CD4-positive, alpha-beta T cell (primary cell): Measurements from ENCODE around the gene ARHGEF19. TPM values are rescaled to one million over a fixed set of nuclear protein-coding genes. Genes with fewer than 3 reads are reported as not detected.

Source experiments
- ATAC-seq: fragments of 200-7000 bp; cut with Tn5 transposase; one replicate; pipeline ENCODE4 v1.10.0; 2022; ENCODE audit warnings: mild to moderate bottlenecking; ENCODE audit not compliant: poor library complexity
- CTCF ChIA-PET: fragments of 350-600 bp; sonication (Branson Sonifier 250); formaldehyde crosslinking; loops from one replicate; lab custom pipeline; 2021; ENCODE audit warnings: antibody characterized with exemption, inconsistent platforms; lab: Charles Lee
- POLR2A ChIA-PET: fragments of 350-600 bp; sonication (Branson Sonifier 250); formaldehyde crosslinking; loops from one replicate; lab custom pipeline; 2021; ENCODE audit warnings: antibody characterized with exemption, inconsistent platforms; lab: Charles Lee
- DNase-seq, 14 experiments: peaks; one replicate each; pipeline ENCODE4 v3.0.0-alpha.2; 2013 to 2020; ENCODE audit warnings: mixed read lengths in 2 of 14
- H3K27ac ChIP-seq, 2 donors: one replicate each; pipeline versions ENCODE4 v1.5.1 to v1.7.0; 2013; ENCODE audit warnings: low read length in 2 of 2, low read depth in 1 of 2, mild to moderate bottlenecking in 1 of 2
- H3K27me3 ChIP-seq, 2 experiments: 1 replicate in 1 of 2; 2 replicates in 1 of 2; pipeline versions ENCODE4 v1.6.1 to v1.7.0; 2013; ENCODE audit warnings: low read length in 2 of 2, control low read depth in 1 of 2, mild to moderate bottlenecking in 1 of 2, moderate library complexity in 1 of 2; ENCODE audit not compliant: insufficient read depth in 2 of 2, control insufficient read depth in 1 of 2
- H3K36me3 ChIP-seq: one replicate; pipeline ENCODE4 v1.6.1; 2013; ENCODE audit warnings: low read length, control low read depth; ENCODE audit not compliant: insufficient read depth
- H3K4me1 ChIP-seq: one replicate; pipeline ENCODE4 v1.6.1; 2013; ENCODE audit warnings: low read length, control low read depth; ENCODE audit not compliant: insufficient read depth
- H3K4me3 ChIP-seq: one replicate; pipeline ENCODE4 v1.5.1; 2013; ENCODE audit warnings: mild to moderate bottlenecking, low read length, moderate library complexity
- H3K9me3 ChIP-seq, 2 experiments: 1 replicate in 1 of 2; 2 replicates in 1 of 2; pipeline versions ENCODE4 v1.6.1 to v1.7.0; 2013; ENCODE audit warnings: low read length in 2 of 2, mild to moderate bottlenecking in 2 of 2, control low read depth in 1 of 2, moderate library complexity in 1 of 2; ENCODE audit not compliant: control insufficient read depth in 1 of 2, insufficient read depth in 1 of 2
- H3K27ac Mint-ChIP-seq: one replicate; pipeline ENCODE4 v1.8.0; 2020; ENCODE audit warnings: mixed read lengths
- H3K27me3 Mint-ChIP-seq: one replicate; pipeline ENCODE4 v1.8.0; 2021; ENCODE audit warnings: mixed read lengths
- H3K36me3 Mint-ChIP-seq: one replicate; pipeline ENCODE4 v1.8.0; 2021; ENCODE audit warnings: low read depth, mixed read lengths
- H3K4me1 Mint-ChIP-seq: one replicate; pipeline ENCODE4 v1.8.0; 2021; ENCODE audit warnings: low read depth, mixed read lengths
- H3K4me3 Mint-ChIP-seq: one replicate; pipeline ENCODE4 v1.8.0; 2020; ENCODE audit warnings: mild to moderate bottlenecking, mixed read lengths
- H3K9me3 Mint-ChIP-seq: one replicate; pipeline ENCODE4 v1.8.0; 2020; ENCODE audit warnings: mixed read lengths
- CTCF ChIP-seq: fragments of 200-600 bp; IDR thresholded peaks from one replicate; pipeline ENCODE4 v1.8.0; 2022; ENCODE audit warnings: antibody characterized with exemption, mild to moderate bottlenecking
- intact Hi-C, 2 experiments: fragments of 100-400 bp; cut with DNase I in 1 of 2; cut with micrococcal nuclease in 1 of 2; formaldehyde crosslinking; loops; one replicate each; pipeline versions ENCODE4 v1.15.1 to v1.9.0; 2023 to 2025; cut with DNase I, micrococcal nuclease
- total RNA-seq, 174 experiments: library from RNA in 2 of 174; stranded (reverse) in 2 of 174; gene quantifications; one replicate each; pipeline ENCODE4 v1.2.3 and lab custom pipeline; 2021 to 2026

The ARHGEF19 gene
- total RNA-seq, 2 experiments from 2014 or later, result 3.8 to 5.8 TPM

GRCh38 chr1:16235347-16235746, 22.9 kb upstream of the ARHGEF19 start:
- ATAC-seq (no peak), DNase-seq (no peak)
- no peaks in the 10 kb centered on the region for H3K27me3 Mint-ChIP-seq
- ChIA-PET POLR2A (interaction anchor here (0.6 to 4.9 kb wide), 4 partner anchors 10 to 225 kb away, joined by 3 to 34 read pairs (median 12); no protein-coding TSS in a partner anchor), CTCF (interaction anchor here (0.8 to 2.0 kb wide), 3 partner anchors 9 to 30 kb away, joined by 3 to 17 read pairs (median 5); no protein-coding TSS in a partner anchor)
- Histone ChIP-seq H3K4me1 (peaks cover 23% of the 10 kb centered on the region), H3K4me3 (no peak overlapping the region), H3K36me3 (peaks cover 7% of the 10 kb centered on the region), H3K9me3 (no peaks in the 10 kb centered on the region), H3K27me3 (no peaks in the 10 kb centered on the region), H3K27ac (no peak overlapping the region)
- no peaks in the 10 kb centered on the region for H3K9me3 Mint-ChIP-seq
- intact Hi-C loops, result loop anchor here (5.0 to 10.0 kb wide), 2 partner anchors 129 to 713 kb away; partner anchors contain the start of genes CASP9 (in 1 of the 2) and SZRD1 (in 1 of the 2)
- peaks cover 9% of the 10 kb centered on the region for H3K36me3 Mint-ChIP-seq
- no peak for TF ChIP-seq CTCF
- H3K4me1 Mint-ChIP-seq, result peaks cover 22% of the 10 kb centered on the region
- H3K4me3 Mint-ChIP-seq, result peak overlapping the region; percentile 45
- no peak overlapping the region for H3K27ac Mint-ChIP-seq

- H3K4me3 Mint-ChIP-seq, result peak overlapping the region; percentile 7
Measured at GRCh38 chr1:16233431-16233830, 21.0 kb upstream of the ARHGEF19 start.

GRCh38 chr1:16232316-16232710, 19.9 kb upstream of the ARHGEF19 start:
- Mint-ChIP-seq H3K4me3 (no peak overlapping the region), H3K9me3 (no peaks in the 10 kb centered on the region), H3K36me3 (peaks cover 9% of the 10 kb centered on the region), H3K27me3 (peaks cover 22% of the 10 kb centered on the region), H3K27ac (no peak overlapping the region), H3K4me1 (peaks cover 15% of the 10 kb centered on the region)
- H3K36me3 ChIP-seq, result peaks cover 7% of the 10 kb centered on the region
- H3K4me1 ChIP-seq, result peaks cover 23% of the 10 kb centered on the region
- peaks cover 0 to 6% of the 10 kb centered on the region in 2 experiments for H3K9me3 ChIP-seq
- DNase-seq (no peak), ATAC-seq (no peak)
- POLR2A ChIA-PET, result no interaction called here
- TF ChIP-seq CTCF, result no peak
- no peak overlapping the region for H3K4me3 ChIP-seq
- intact Hi-C loops, result loop anchor here in 1 of 2 experiments (10.0 kb wide), 1 partner anchor 132 kb away; the partner anchor contains the start of gene SZRD1
- H3K27ac ChIP-seq, result no peak overlapping the region
- CTCF ChIA-PET, result no interaction called here
- peaks cover 14 to 16% of the 10 kb centered on the region in 2 experiments for H3K27me3 ChIP-seq

More at GRCh38 chr1:16233431-16233830, 21.0 kb upstream of the ARHGEF19 start:
- ChIA-PET CTCF (no interaction called here), POLR2A (interaction anchor here (4.9 kb wide), 1 partner anchor 27 kb away, joined by 21 read pairs; no protein-coding TSS in a partner anchor)
- Mint-ChIP-seq H3K27me3 (peaks cover 10% of the 10 kb centered on the region), H3K4me1 (peaks cover 22% of the 10 kb centered on the region), H3K27ac (no peak overlapping the region), H3K36me3 (peaks cover 9% of the 10 kb centered on the region), H3K9me3 (no peaks in the 10 kb centered on the region)
- peaks cover 4 to 5% of the 10 kb centered on the region in 2 experiments for H3K27me3 ChIP-seq
- peaks cover 23% of the 10 kb centered on the region for H3K4me1 ChIP-seq
- H3K9me3 ChIP-seq, result no peaks in the 10 kb centered on the region
- peaks cover 7% of the 10 kb centered on the region for H3K36me3 ChIP-seq
- DNase-seq, result no peak
- intact Hi-C loops, result loop anchor here in 1 of 2 experiments (10.0 kb wide), 1 partner anchor 131 kb away; the partner anchor contains the start of gene SZRD1
- no peak overlapping the region for H3K4me3 ChIP-seq
- H3K27ac ChIP-seq, result no peak overlapping the region
- TF ChIP-seq CTCF, result no peak
- no peak for ATAC-seq
